Body of pancreas (tissue), 4 donors: ENCODE results near the gene CFAP299. TPM values are rescaled to one million over a fixed set of nuclear protein-coding genes. Genes with fewer than 3 reads are reported as not detected.

Experiments
- ATAC-seq: fragments of 150-250 bp; one replicate; pipeline ENCODE4 v1.9.1; 2016
- DNase-seq, 4 donors: peaks; one replicate each; pipeline ENCODE4 v3.0.0-alpha.2; 2019
- H3K27ac ChIP-seq, 4 donors: fragments of 200-600 bp; sonication (generic); 1 replicate in 3 of 4; 2 replicates in 1 of 4; pipeline versions ENCODE4 v1.5.1 to v1.6.1; 2016 to 2019; ENCODE audit warnings: mild to moderate bottlenecking in 1 of 4, mixed read lengths in 1 of 4, moderate library complexity in 1 of 4
- H3K27me3 ChIP-seq, 2 donors: fragments of 200-600 bp; sonication (generic); one replicate each; pipeline ENCODE4 v1.6.0; 2016; ENCODE audit warnings: mild to moderate bottlenecking in 1 of 2
- H3K36me3 ChIP-seq, 2 donors: fragments of 200-600 bp; sonication (generic); replicated peaks in 1 of 2; 2 replicates each; pipeline ENCODE4 v1.5.1; 2016; ENCODE audit warnings: low read depth in 2 of 2; ENCODE audit not compliant: insufficient read depth in 1 of 2
- H3K4me1 ChIP-seq: fragments of 200-600 bp; sonication (generic); one replicate; pipeline ENCODE4 v1.6.0; 2016
- H3K4me3 ChIP-seq, 2 donors: fragments of 200-600 bp; sonication (generic); 1 replicate in 1 of 2; 2 replicates in 1 of 2; pipeline ENCODE4 v1.5.1; 2016 to 2019
- H3K9me3 ChIP-seq, 3 donors: fragments of 200-600 bp; sonication (generic); 1 replicate in 2 of 3; 2 replicates in 1 of 3; pipeline ENCODE4 v1.5.1; 2016
- POLR2A ChIP-seq, 3 donors: fragments of 450-650 bp; IDR thresholded peaks; one replicate each; pipeline ENCODE4 v1.6.1; 2016; ENCODE audit warnings: antibody characterized with exemption in 3 of 3, mild to moderate bottlenecking in 2 of 3
- WGBS, 2 donors: methylation state at CpG; one replicate each; pipeline ENCODE4 v1.1.5; 2017; 5-methylcytosine and 5-hydroxymethylcytosine counted together
- intact Hi-C: fragments of 100-400 bp; cut with DNase I; formaldehyde crosslinking; loops from one replicate; pipeline ENCODE4 v1.15.1; 2023
- total RNA-seq, 2 donors: library from RNA; depleted of rRNA; stranded (reverse); fragments of >200 nt; gene quantifications; one replicate each; pipeline ENCODE4 v1.1.0, GENCODE V29; 2016
- TF ChIP-seq, protein P1 (sequence below), 7 experiments: fragments of 450-650 bp in 4 of 7; fragments of 200-600 bp in 3 of 7; sonication (generic) in 3 of 7; IDR thresholded peaks; one replicate each; pipeline ENCODE4 v1.5.1; 2016 to 2019; ENCODE audit warnings: antibody characterized with exemption in 7 of 7

CFAP299 gene
- total RNA-seq, 2 donors from 2014 or later: not detected

GRCh38 chr4:80903020-80903419 lies 567.5 kb downstream of the CFAP299 start:
- no peak overlapping the region for H3K27ac ChIP-seq
- TF ChIP-seq, protein P1, sequence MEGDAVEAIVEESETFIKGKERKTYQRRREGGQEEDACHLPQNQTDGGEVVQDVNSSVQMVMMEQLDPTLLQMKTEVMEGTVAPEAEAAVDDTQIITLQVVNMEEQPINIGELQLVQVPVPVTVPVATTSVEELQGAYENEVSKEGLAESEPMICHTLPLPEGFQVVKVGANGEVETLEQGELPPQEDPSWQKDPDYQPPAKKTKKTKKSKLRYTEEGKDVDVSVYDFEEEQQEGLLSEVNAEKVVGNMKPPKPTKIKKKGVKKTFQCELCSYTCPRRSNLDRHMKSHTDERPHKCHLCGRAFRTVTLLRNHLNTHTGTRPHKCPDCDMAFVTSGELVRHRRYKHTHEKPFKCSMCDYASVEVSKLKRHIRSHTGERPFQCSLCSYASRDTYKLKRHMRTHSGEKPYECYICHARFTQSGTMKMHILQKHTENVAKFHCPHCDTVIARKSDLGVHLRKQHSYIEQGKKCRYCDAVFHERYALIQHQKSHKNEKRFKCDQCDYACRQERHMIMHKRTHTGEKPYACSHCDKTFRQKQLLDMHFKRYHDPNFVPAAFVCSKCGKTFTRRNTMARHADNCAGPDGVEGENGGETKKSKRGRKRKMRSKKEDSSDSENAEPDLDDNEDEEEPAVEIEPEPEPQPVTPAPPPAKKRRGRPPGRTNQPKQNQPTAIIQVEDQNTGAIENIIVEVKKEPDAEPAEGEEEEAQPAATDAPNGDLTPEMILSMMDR (IDR thresholded peaks at IDR 0.05): no peak
- TF ChIP-seq POLR2A (IDR thresholded peaks at IDR 0.05): no peak
- ATAC-seq (no peak), DNase-seq (no peak)
- no peaks in the 10 kb centered on the region for H3K4me1 ChIP-seq
- H3K9me3 ChIP-seq: no peaks in the 10 kb centered on the region
- H3K36me3 ChIP-seq: no peaks in the 10 kb centered on the region
- intact Hi-C loops: no loop called here
- H3K4me3 ChIP-seq: no peak overlapping the region
- H3K27me3 ChIP-seq: no peaks in the 10 kb centered on the region

DNA sequence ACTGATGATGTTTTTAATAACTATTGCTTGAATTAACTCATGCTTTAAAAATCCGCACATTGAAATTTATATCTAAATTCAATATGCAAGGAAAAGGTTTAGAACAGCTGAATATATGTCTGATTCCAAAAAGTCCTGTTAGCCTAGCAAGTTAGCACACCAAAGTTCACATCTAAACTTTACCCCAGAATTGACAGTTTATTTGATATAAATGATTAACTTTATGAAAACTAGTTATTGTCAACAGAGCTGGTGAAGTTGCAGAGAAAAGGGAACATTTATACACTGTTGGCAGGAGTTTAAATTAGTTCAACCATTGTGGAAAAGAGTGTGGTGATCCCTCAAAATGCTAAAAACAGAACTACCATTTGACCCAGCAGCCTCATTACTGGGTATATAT lies 574.4 kb downstream of the CFAP299 start:
- H3K27ac ChIP-seq: no peak overlapping the region
- intact Hi-C loops: no loop called here
- no peak overlapping the region for H3K4me3 ChIP-seq
- WGBS, 2 donors: 83 to 84% methylated on average over 1 of the region's 1 CpG
- no peaks in the 10 kb centered on the region for H3K27me3 ChIP-seq
- no peaks in the 10 kb centered on the region for H3K4me1 ChIP-seq
- ATAC-seq: no peak
- no peak for DNase-seq
- H3K9me3 ChIP-seq: no peaks in the 10 kb centered on the region
- no peaks in the 10 kb centered on the region for H3K36me3 ChIP-seq
- TF ChIP-seq POLR2A (IDR thresholded peaks at IDR 0.05): no peak
- TF ChIP-seq, protein P1 (IDR thresholded peaks at IDR 0.05): no peak

DNA sequence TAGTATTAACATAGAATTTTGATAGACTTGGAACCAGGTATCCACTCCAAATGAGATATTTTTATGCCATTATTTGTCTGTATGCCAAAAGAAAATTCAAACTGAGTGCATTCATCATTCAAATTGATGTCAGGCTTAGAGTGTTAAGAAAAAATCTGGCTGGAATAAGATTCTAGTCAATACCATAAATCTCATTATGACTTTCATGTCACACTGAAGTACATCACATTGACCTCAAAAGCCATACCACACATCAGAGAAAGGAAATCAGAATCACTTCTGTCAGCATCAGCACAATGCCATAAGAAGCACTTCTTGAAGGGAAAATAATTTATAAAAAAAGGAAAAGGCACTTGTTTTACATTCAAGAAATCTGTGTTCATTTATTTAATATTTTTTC lies 575.9 kb downstream of the CFAP299 start:
- Histone ChIP-seq H3K4me3 (no peak overlapping the region), H3K36me3 (no peaks in the 10 kb centered on the region), H3K9me3 (no peaks in the 10 kb centered on the region), H3K4me1 (no peaks in the 10 kb centered on the region), H3K27ac (no peak overlapping the region), H3K27me3 (no peaks in the 10 kb centered on the region)
- intact Hi-C loops: no loop called here
- TF ChIP-seq POLR2A (IDR thresholded peaks at IDR 0.05): no peak
- TF ChIP-seq, protein P1 (IDR thresholded peaks at IDR 0.05): no peak
- DNase-seq (no peak), ATAC-seq (no peak)

GRCh38 chr4:80912350-80912749 lies 576.8 kb downstream of the CFAP299 start:
- intact Hi-C loops: no loop called here
- H3K27ac ChIP-seq: no peak overlapping the region
- ATAC-seq (no peak), DNase-seq (no peak)
- no peak overlapping the region for H3K4me3 ChIP-seq
- TF ChIP-seq, protein P1 (IDR thresholded peaks at IDR 0.05): no peak
- no peaks in the 10 kb centered on the region for H3K9me3 ChIP-seq
- 74 to 75% methylated on average over 4 to 7 of the region's 7 CpGs for WGBS, 2 donors
- H3K4me1 ChIP-seq: no peaks in the 10 kb centered on the region
- H3K27me3 ChIP-seq: no peaks in the 10 kb centered on the region
- H3K36me3 ChIP-seq: no peaks in the 10 kb centered on the region

DNA sequence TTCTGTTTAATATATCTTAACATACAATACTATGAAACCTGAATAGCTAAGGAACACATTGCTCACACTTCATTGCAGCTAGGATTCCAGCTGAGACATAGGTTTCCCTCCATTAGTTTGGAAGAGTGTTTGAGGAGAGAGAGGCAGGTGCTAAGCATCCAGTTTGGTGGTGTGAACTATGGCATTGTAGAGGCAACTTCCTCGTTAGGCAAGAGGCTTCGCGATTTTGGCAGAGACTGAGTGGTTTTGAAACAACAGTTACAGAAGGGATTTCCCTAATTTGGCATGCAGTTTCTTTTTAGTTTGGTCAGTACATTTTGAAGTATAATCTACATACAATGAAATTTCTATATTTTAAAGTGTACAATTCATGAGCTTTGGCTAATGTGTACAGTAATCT lies 577.9 kb downstream of the CFAP299 start:
- TF ChIP-seq, protein P1 (IDR thresholded peaks at IDR 0.05): no peak
- no peak for TF ChIP-seq POLR2A (IDR thresholded peaks at IDR 0.05)
- DNase-seq: no peak
- no peak overlapping the region for H3K4me3 ChIP-seq
- no peak for ATAC-seq
- no peak overlapping the region for H3K27ac ChIP-seq
- no peaks in the 10 kb centered on the region for H3K9me3 ChIP-seq
- intact Hi-C loops: no loop called here
- H3K36me3 ChIP-seq: no peaks in the 10 kb centered on the region
- whole genome bisulfite sequencing, 2 donors: 62 to 65% methylated on average over 3 of the region's 3 CpGs
- H3K4me1 ChIP-seq: no peaks in the 10 kb centered on the region
- H3K27me3 ChIP-seq: no peaks in the 10 kb centered on the region
